ENCODE measurements around the gene ARHGAP26. TPM values are rescaled to one million over a fixed set of nuclear protein-coding genes. Genes with fewer than 3 reads are reported as not detected.

ARHGAP26 gene
- total RNA-seq, 1 experiment from 2014 or later, result 54.3 TPM

GRCh38 chr5:143065185-143065965, 295.2 kb downstream of the ARHGAP26 start:
- DNase-seq (ENCODE audit: unreplicated experiment), result peak; percentile 60
- Mint-ChIP-seq H3K9me3 (ENCODE audit: unreplicated experiment) (no peaks in the 10 kb centered on the region), H3K27ac (ENCODE audit: low read depth, unreplicated experiment) (peak overlapping the region; percentile 47), H3K4me1 (ENCODE audit: insufficient read depth, unreplicated experiment) (peaks cover 46% of the 10 kb centered on the region), H3K4me3 (ENCODE audit: unreplicated experiment) (no peak overlapping the region), H3K36me3 (ENCODE audit: insufficient read depth, unreplicated experiment) (peaks cover 17% of the 10 kb centered on the region), H3K27me3 (ENCODE audit: insufficient read depth, unreplicated experiment) (no peaks in the 10 kb centered on the region)
- intact Hi-C loops (cut with micrococcal nuclease), result no loop called here
- POLR2A ChIA-PET, result interaction anchor here (0.6 to 6.4 kb wide), 14 partner anchors 10 to 353 kb away, joined by 3 to 44 read pairs (median 6); no protein-coding TSS in a partner anchor
- CTCF ChIA-PET, result interaction anchor here (0.6 to 1.7 kb wide), 8 partner anchors 10 to 759 kb away, joined by 3 to 6 read pairs (median 4); no protein-coding TSS in a partner anchor
- TF ChIP-seq CTCF (IDR thresholded peaks at IDR 0.05; ENCODE audit: unreplicated experiment), result no peak
- no TSS peak for BruUV-seq (replicated peaks)

GRCh38 chr5:143065996-143066522, 295.9 kb downstream of the ARHGAP26 start:
- intact Hi-C loops (cut with micrococcal nuclease), result no loop called here
- Mint-ChIP-seq H3K27ac (ENCODE audit: low read depth, unreplicated experiment) (no peak overlapping the region), H3K9me3 (ENCODE audit: unreplicated experiment) (no peaks in the 10 kb centered on the region), H3K36me3 (ENCODE audit: insufficient read depth, unreplicated experiment) (peaks cover 17% of the 10 kb centered on the region), H3K4me1 (ENCODE audit: insufficient read depth, unreplicated experiment) (peaks cover 39% of the 10 kb centered on the region), H3K27me3 (ENCODE audit: insufficient read depth, unreplicated experiment) (no peaks in the 10 kb centered on the region), H3K4me3 (ENCODE audit: unreplicated experiment) (no peak overlapping the region)
- no peak for TF ChIP-seq CTCF (IDR thresholded peaks at IDR 0.05; ENCODE audit: unreplicated experiment)
- no peak for DNase-seq (ENCODE audit: unreplicated experiment)
- ChIA-PET POLR2A (interaction anchor here (1.2 to 6.4 kb wide), 4 partner anchors 9 to 74 kb away, joined by 3 to 44 read pairs (median 18); no protein-coding TSS in a partner anchor), CTCF (interaction anchor here (0.6 to 1.7 kb wide), 5 partner anchors 9 to 758 kb away, joined by 3 to 6 read pairs (median 5); no protein-coding TSS in a partner anchor)
- BruUV-seq (replicated peaks), result no TSS peak

- ChIA-PET POLR2A (interaction anchor here (1.2 to 6.4 kb wide), 3 partner anchors 9 to 73 kb away, joined by 3 to 44 read pairs (median 3); no protein-coding TSS in a partner anchor), CTCF (interaction anchor here (1.1 to 1.7 kb wide), 3 partner anchors 9 to 758 kb away, joined by 5 to 6 read pairs (median 5); no protein-coding TSS in a partner anchor)
- no TSS peak for BruUV-seq (replicated peaks)
- no peak overlapping the region for H3K4me3 Mint-ChIP-seq (ENCODE audit: unreplicated experiment)
- peaks cover under 1% of the 10 kb centered on the region for H3K9me3 Mint-ChIP-seq (ENCODE audit: unreplicated experiment)
- peaks cover 32% of the 10 kb centered on the region for H3K4me1 Mint-ChIP-seq (ENCODE audit: insufficient read depth, unreplicated experiment)
- intact Hi-C loops (cut with micrococcal nuclease), result no loop called here
- H3K27me3 Mint-ChIP-seq (ENCODE audit: insufficient read depth, unreplicated experiment), result no peaks in the 10 kb centered on the region
- no peak for TF ChIP-seq CTCF (IDR thresholded peaks at IDR 0.05; ENCODE audit: unreplicated experiment)
- no peak for DNase-seq (ENCODE audit: unreplicated experiment)
- no peak overlapping the region for H3K27ac Mint-ChIP-seq (ENCODE audit: low read depth, unreplicated experiment)
- H3K36me3 Mint-ChIP-seq (ENCODE audit: insufficient read depth, unreplicated experiment), result peaks cover 17% of the 10 kb centered on the region
Observed at GRCh38 chr5:143066556-143067281, 296.5 kb downstream of the ARHGAP26 start.

All from MCF 10A (cell line).